Duodenal mucosa (tissue), 2 donors: ENCODE data around the gene ARPP19.

Experiments
- H3K27ac ChIP-seq: one replicate; pipeline ENCODE4 v1.7.0; 2013; ENCODE audit warnings: low read depth, low read length
- H3K27me3 ChIP-seq, 2 donors: one replicate each; pipeline ENCODE4 v1.7.0; 2013; ENCODE audit warnings: low read length in 2 of 2, control low read depth in 1 of 2; ENCODE audit not compliant: insufficient read depth in 2 of 2, control insufficient read depth in 1 of 2
- H3K36me3 ChIP-seq, 2 donors: one replicate each; pipeline ENCODE4 v1.7.0; 2013; ENCODE audit warnings: low read length in 2 of 2, control low read depth in 1 of 2; ENCODE audit not compliant: insufficient read depth in 2 of 2, control insufficient read depth in 1 of 2
- H3K4me1 ChIP-seq, 2 donors: one replicate each; pipeline ENCODE4 v1.7.0; 2013; ENCODE audit warnings: low read length in 2 of 2, control low read depth in 1 of 2; ENCODE audit not compliant: insufficient read depth in 2 of 2, control insufficient read depth in 1 of 2
- H3K4me3 ChIP-seq, 2 donors: one replicate each; pipeline ENCODE4 v1.7.0; 2013; ENCODE audit warnings: low read length in 2 of 2, low read depth in 1 of 2
- H3K9ac ChIP-seq, 2 donors: one replicate each; pipeline ENCODE4 v1.7.0; 2013; ENCODE audit warnings: low read length in 2 of 2, low read depth in 1 of 2
- H3K9me3 ChIP-seq, 2 donors: one replicate each; pipeline ENCODE4 v1.7.0; 2013; ENCODE audit warnings: low read length in 2 of 2, control low read depth in 1 of 2; ENCODE audit not compliant: control insufficient read depth in 1 of 2

Gene ARPP19

DNA sequence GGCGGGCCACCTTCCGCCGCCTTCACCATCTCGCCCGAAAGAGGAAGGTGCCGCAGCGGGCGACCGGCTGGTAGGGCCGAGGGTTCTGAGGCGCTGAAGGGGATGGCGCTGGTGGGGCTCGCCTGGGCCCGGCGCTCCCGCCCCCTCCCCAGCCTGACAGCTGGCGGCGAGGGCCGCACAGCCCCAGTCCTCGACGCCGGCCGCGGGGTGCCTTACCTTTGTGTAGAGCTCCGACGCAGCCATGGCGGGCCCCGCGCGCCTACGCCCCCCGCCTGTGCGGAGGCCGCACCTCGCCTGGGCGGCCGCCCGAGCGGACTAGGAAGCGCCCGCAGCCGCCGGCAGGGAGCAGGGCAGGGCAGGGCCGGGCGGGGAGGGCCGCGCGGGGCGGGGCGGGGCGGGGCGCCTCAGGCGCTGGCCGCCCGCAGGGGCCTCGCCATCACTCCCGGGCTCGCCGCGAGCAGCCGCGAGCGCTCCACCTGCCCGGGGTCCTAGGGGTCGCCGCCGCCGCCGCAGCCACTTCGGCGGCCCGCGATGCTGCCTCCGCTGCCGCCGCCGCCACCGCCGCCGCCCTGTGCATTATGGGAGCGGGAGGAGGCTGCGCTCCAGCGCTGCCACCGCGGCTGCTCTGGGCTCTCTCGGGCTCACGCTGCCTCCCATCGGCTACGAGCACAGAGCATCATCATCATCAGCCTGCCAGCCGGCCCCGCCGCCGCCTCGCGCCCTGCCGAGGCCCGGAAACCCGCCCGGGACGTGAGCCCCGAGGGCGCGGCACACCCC lies 40.1 kb downstream of the ARPP19 start, which contains the start of gene MYO5A:
Gene MYO5A (minus strand): TSS at position 317 of the 777 bp plus-strand sequence. CDS start 74 bp downstream, at position 243.
- Histone ChIP-seq H3K4me1 (peaks cover 10 to 21% of the 10 kb centered on the region in 2 donors), H3K27me3 (peaks cover 19 to 22% of the 10 kb centered on the region in 2 donors), H3K9me3 (no peaks in the 10 kb centered on the region), H3K27ac (no peak within 1 kb of the TSS), H3K36me3 (no peaks in the 10 kb centered on the region), H3K4me3 (peak within 1 kb of the TSS; percentile 61 to 82), H3K9ac (peak within 1 kb of the TSS; percentile 47 to 59)

DNA sequence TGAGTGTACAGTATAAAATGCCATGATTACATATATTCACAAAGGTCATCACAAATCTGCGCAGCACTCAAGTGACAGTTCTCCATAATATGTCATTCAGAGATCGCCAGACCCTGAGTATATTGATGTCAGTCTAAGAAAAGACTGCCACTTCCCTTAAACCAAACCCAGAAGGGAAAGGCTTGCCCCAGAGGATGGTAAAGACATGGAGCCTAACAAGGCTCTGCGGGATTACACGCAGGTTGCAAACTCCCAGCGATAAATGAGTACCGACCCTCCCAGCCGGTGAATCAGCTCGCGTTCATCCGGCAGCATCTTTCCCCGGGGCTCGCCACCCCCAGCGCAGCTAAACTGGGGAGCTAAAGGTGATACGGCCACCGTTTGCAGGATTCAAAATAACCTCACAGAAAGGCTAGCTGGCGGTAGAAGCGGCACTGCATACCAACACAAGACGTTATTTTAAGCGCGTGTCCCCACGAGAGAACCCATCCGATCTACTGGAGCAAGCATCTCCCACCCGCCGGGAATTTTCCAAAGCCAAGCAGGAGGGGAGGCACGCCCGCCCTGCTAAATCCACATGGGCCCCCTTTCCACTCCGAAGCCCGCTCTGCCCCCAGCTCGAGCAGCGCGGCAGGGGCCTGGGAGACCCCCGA lies 40.8 kb downstream of the ARPP19 start:
- Histone ChIP-seq H3K4me3 (peak overlapping the region; percentile 61 to 72), H3K9me3 (no peaks in the 10 kb centered on the region), H3K36me3 (no peaks in the 10 kb centered on the region), H3K27ac (no peak overlapping the region), H3K9ac (peak overlapping the region; percentile 47 to 59), H3K4me1 (peaks cover 10 to 21% of the 10 kb centered on the region in 2 donors), H3K27me3 (peaks cover 19 to 22% of the 10 kb centered on the region in 2 donors)

DNA sequence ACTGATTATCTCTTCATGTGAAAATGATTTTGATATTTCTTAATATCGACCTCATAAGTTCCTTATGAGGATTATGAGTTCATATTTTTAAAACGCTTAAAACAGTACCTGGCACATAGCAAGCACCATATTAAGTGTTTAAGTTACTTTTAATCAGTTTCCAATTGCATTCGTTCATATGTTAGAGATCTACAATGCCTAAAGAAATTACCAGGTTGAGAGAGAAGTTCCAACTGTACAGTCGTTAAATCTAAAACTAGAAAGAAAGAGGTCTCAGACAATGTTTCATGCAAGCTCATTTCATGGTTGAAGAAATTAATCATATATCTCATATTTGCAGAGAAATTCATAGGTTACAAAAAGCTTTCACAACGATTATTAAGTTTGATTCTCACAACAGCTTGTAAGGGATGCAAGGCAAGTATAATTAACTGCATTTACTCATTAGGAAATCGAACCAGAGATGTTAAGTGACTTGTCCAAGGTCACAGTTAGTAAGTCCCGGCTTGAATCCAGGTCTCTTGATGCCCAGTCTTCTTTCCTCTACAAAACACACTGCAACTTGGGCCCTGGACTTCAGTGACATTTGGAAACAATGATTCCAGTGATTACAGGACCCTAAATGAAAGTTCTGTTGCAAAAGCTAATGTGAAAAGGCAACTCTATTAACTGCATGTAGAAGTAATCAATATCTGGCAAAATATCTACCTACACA lies 41.5 kb downstream of the ARPP19 start:
- Histone ChIP-seq H3K4me1 (peaks cover 10 to 21% of the 10 kb centered on the region in 2 donors), H3K36me3 (no peaks in the 10 kb centered on the region), H3K9ac (no peak overlapping the region), H3K27ac (no peak overlapping the region), H3K4me3 (peak overlapping the region; percentile 61 to 72), H3K27me3 (peaks cover 17 to 22% of the 10 kb centered on the region in 2 donors), H3K9me3 (no peaks in the 10 kb centered on the region)

DNA sequence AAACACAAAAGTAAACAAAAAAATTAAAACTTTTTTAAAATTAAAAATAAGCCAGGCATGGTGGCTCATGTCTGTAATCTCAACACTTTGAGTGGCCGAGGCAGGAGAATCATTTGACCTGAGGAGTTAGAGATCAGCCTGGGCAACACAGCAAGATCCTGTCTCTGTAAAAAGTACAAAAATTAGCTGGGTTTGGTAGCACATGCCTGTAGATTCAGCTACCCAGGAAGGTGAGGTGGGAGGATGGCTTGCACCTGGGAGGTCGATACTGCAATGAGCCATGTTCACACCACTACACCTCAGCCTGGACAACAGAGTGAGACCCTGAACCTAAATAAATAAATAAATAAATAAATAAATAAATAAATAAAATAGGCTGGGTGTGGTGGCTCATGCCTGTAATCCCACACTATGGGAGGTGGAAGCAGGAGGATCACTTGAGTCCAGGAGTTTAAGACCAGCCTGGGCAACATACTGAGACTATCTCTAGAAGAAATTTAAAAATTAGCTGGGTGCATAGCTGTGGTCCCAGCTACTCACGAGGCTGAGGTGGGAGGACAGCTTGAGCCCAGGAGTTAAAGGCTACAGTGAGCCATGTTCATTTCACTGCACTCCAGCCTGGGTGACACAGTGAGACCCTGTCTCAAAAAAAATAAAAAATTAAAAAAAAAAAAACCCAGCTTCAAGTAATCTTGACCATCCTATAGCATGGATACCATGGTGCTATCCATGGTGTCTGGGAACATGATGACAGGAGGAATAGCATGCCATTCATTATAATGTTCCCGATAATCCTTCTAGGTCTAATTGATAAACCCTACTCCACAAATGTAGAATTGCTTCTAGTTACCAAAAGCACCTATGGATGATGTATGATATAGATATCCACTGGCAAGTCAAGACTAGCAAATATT lies 44.4 kb downstream of the ARPP19 start:
- Histone ChIP-seq H3K9me3 (no peaks in the 10 kb centered on the region), H3K27me3 (peaks cover 0 to 2% of the 10 kb centered on the region in 2 donors), H3K4me1 (peaks cover 6 to 19% of the 10 kb centered on the region in 2 donors), H3K27ac (no peak overlapping the region), H3K9ac (no peak overlapping the region), H3K4me3 (no peak overlapping the region), H3K36me3 (no peaks in the 10 kb centered on the region)

DNA sequence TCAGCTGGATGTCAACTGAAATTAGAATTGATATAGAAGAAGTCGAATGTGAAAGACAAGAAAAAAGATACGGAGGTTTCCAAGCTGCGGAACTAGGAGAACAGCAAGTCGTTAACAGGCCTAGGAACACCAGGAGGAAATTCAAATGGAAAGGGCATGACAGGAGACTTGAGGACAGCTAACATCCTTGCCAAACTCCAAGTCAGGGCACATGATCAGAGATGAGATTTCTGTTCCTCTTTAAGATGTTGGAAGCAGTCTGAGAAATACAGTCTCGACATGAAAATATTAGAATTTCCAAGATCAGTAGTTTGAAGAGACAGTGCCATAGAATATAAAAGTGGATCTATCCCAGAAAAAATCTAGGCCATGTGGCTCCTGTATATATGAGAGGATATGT lies 45.2 kb downstream of the ARPP19 start:
- no peaks in the 10 kb centered on the region for H3K9me3 ChIP-seq
- no peak overlapping the region for H3K27ac ChIP-seq

DNA sequence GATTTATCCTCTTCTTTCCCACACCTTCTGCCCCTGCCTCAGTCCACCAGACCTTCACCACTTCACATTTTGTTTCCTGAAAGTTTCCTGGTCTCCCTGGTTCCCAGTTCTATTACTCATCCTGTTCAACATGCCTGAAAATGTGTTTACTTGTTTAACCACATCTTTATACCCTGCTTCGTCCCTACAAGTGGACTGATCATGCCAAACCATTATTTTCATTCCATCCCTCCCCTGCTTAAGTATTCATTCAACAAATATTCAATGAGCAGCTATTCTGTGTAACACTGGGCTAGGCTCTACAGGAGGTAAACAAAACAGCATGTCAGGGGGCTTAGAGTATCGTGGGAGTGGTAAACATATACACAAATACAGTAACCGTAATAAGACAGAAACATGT lies 45.6 kb downstream of the ARPP19 start:
- Histone ChIP-seq H3K27ac (no peak overlapping the region), H3K4me1 (peaks cover 1 to 14% of the 10 kb centered on the region in 2 donors), H3K36me3 (no peaks in the 10 kb centered on the region), H3K27me3 (no peaks in the 10 kb centered on the region), H3K4me3 (no peak overlapping the region), H3K9me3 (no peaks in the 10 kb centered on the region), H3K9ac (no peak overlapping the region)

More for the DNA sequence above, 45.2 kb downstream of the ARPP19 start:
- Histone ChIP-seq H3K4me3 (no peak overlapping the region), H3K36me3 (no peaks in the 10 kb centered on the region), H3K27me3 (no peaks in the 10 kb centered on the region), H3K9ac (no peak overlapping the region), H3K4me1 (peaks cover 3 to 16% of the 10 kb centered on the region in 2 donors)

DNA sequence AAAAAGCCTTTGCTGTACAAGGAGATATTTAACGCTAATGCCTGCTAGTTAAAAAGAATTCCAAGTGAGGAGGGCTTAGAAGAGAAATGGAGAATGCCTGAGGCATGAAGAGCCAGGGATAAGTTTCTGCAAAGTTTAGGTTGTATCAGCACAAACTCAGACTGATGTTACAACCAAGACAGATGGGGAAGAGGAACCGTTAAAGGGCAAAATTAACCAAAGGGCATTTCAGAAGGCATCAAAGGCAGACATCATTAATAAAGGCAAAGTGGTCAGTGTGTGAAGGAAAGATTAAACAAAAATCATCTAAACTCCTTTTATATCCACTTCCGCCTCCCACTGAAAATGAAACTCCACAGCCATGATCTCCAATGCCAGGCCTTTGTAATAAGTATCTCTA lies 47.1 kb downstream of the ARPP19 start:
- Histone ChIP-seq H3K27me3 (no peaks in the 10 kb centered on the region), H3K9ac (no peak overlapping the region), H3K27ac (no peak overlapping the region), H3K4me1 (peaks cover 0 to 5% of the 10 kb centered on the region in 2 donors), H3K9me3 (no peaks in the 10 kb centered on the region), H3K4me3 (no peak overlapping the region), H3K36me3 (no peaks in the 10 kb centered on the region)

DNA sequence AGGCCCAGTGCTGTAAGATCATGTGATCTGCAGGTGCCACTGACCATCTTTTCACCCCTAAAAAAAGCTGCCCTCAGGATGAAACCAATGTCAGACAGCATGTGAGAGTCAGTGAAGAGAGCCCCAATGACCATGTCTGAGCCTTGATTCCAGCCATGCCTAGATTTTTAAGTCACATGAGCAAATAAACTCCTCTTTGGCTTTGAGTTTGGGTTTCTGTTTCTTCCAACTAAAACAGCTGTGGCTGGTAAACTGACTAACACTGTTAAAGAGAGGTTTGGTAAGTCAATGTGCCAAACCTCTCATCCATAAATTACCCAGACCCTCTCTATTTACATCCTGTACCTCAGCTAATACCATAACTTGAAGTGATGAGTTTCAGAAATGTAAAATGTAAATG lies 48.4 kb downstream of the ARPP19 start:
- Histone ChIP-seq H3K27ac (no peak overlapping the region), H3K4me3 (peak overlapping the region in 1 of 2 donors; percentile 3), H3K4me1 (peaks cover 0 to 5% of the 10 kb centered on the region in 2 donors), H3K27me3 (no peaks in the 10 kb centered on the region), H3K36me3 (no peaks in the 10 kb centered on the region), H3K9ac (no peak overlapping the region), H3K9me3 (no peaks in the 10 kb centered on the region)

DNA sequence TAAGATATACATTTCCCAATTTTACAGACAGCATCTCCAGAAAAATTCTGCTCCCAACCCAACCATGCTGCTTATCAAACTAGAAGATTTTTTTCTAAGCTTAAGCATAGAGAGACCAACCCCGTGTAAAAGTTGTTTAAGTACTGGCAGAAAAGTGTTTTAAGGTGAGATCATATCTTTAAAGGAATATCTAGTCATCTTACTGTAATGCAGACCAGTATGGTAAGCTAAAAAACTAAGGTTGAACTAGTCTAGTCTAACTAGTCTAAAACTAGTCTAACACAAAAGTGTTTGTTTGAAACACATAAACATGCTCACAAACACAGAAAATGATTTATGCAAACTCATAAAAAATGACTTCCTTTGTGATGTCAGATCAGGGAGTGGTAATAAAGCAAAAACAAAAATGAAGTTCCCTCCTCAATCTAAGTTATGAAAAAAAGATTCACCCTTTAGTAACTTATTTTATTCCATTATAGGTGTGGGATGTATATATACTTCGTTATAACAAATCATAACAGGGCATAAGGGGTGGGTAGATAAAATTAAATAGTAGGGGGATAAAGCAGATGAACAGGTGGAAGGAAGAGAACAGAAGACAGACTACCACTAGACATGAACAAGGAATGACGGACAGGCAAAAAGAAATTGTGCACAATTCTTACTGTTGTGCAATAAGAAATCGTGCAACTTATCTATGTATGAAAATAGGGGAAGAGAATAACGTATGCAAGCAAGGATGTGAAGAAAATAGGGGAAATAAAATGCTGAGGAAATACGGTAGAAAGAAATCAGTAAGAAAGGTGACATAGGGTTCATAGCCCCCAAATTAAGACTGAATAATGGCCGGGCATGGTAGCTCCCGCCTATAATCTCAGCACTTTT lies 50.1 kb downstream of the ARPP19 start:
- Histone ChIP-seq H3K36me3 (no peaks in the 10 kb centered on the region), H3K4me3 (no peak overlapping the region), H3K27me3 (no peaks in the 10 kb centered on the region), H3K4me1 (peaks cover 0 to 5% of the 10 kb centered on the region in 2 donors), H3K9ac (no peak overlapping the region), H3K27ac (no peak overlapping the region), H3K9me3 (no peaks in the 10 kb centered on the region)
